ENCODE results near the gene GSC2. TPM values are rescaled to one million over a fixed set of nuclear protein-coding genes. Genes with fewer than 3 reads are reported as not detected.

GSC2 gene
- total and polyA plus RNA-seq, 8 donors, result not detected

- TF ChIP-seq EP300 (IDR thresholded peaks at IDR 0.05), result no peak
- TF ChIP-seq, protein P1, sequence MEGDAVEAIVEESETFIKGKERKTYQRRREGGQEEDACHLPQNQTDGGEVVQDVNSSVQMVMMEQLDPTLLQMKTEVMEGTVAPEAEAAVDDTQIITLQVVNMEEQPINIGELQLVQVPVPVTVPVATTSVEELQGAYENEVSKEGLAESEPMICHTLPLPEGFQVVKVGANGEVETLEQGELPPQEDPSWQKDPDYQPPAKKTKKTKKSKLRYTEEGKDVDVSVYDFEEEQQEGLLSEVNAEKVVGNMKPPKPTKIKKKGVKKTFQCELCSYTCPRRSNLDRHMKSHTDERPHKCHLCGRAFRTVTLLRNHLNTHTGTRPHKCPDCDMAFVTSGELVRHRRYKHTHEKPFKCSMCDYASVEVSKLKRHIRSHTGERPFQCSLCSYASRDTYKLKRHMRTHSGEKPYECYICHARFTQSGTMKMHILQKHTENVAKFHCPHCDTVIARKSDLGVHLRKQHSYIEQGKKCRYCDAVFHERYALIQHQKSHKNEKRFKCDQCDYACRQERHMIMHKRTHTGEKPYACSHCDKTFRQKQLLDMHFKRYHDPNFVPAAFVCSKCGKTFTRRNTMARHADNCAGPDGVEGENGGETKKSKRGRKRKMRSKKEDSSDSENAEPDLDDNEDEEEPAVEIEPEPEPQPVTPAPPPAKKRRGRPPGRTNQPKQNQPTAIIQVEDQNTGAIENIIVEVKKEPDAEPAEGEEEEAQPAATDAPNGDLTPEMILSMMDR (IDR thresholded peaks at IDR 0.05), result no peak
- TF ChIP-seq POLR2AphosphoS5 (IDR thresholded peaks at IDR 0.05), result no peak
- TF ChIP-seq POLR2A (IDR thresholded peaks at IDR 0.05), result no peak
- H3K9me3 ChIP-seq, result no peaks in the 10 kb centered on the region
- no peak overlapping the region for H3K27ac ChIP-seq
- peaks cover 0 to 20% (median 14%) of the 10 kb centered on the region in 4 donors for H3K36me3 ChIP-seq
- WGBS, 5 donors, result 72 to 90% (median 83%) methylated on average over 3 of the region's 3 CpGs
- no peaks in the 10 kb centered on the region for H3K27me3 ChIP-seq
- H3K4me1 ChIP-seq, result peaks cover 0 to 23% (median 5%) of the 10 kb centered on the region in 4 donors
- intact Hi-C loops (cut with DNase I; ENCODE audit: low total_unique reads), result no loop called here
- no peak overlapping the region for H3K4me3 ChIP-seq
- no peak for DNase-seq
Observed at GRCh38 chr22:19097518-19097917, 52.6 kb downstream of the GSC2 start.

Other genes starting within 250 kb of the GSC2 start
- 1 to 10 TPM in 2 of 5 donors, under 1 TPM in 2, not detected in 1; 0.58 to 4.2 (median 1.7) TPM for gene DGCR6, start 244.0 kb downstream of the GSC2 start, total RNA-seq
- gene DGCR6, start 244.0 kb downstream of the GSC2 start, polyA plus RNA-seq, result 1 to 10 TPM in 2 of 3 donors, under 1 TPM in 1; 0.19 to 4.1 (median 1.8) TPM
- 100 to 1,000 TPM in 1 of 5 donors, 1 to 10 TPM in 1, under 1 TPM in 2, not detected in 1; 0.58 to 240 (median 2.8) TPM for gene PRODH, start 214.0 kb downstream of the GSC2 start, total RNA-seq
- gene PRODH, start 214.0 kb downstream of the GSC2 start, polyA plus RNA-seq, result 1 to 10 TPM in 1 of 3 donors, under 1 TPM in 1, not detected in 1; 0.19 to 3.5 TPM
- 10 to 100 TPM; 11.1 to 75.3 (median 50.9) TPM for gene DGCR2, start 27.9 kb downstream of the GSC2 start, total RNA-seq
- 10 to 100 TPM in 2 of 3 donors, 1 to 10 TPM in 1; 5.0 to 22.2 (median 15.2) TPM for gene DGCR2, start 27.9 kb downstream of the GSC2 start, polyA plus RNA-seq
- not detected for gene TSSK2, start 19.0 kb downstream of the GSC2 start, total RNA-seq
- under 1 TPM in 1 of 3 donors, not detected in 2; 0.08 TPM for gene TSSK2, start 19.0 kb downstream of the GSC2 start, polyA plus RNA-seq
- 1 to 10 TPM in 4 of 5 donors, not detected in 1; 1.4 to 9.4 (median 7.9) TPM for gene ESS2, start 5.6 kb downstream of the GSC2 start, total RNA-seq
- gene ESS2, start 5.6 kb downstream of the GSC2 start, polyA plus RNA-seq, result 10 to 100 TPM; 13.3 to 18.5 (median 16.4) TPM
- 100 to 1,000 TPM in 2 of 5 donors, 10 to 100 TPM in 2, 1 to 10 TPM in 1; 1.2 to 165 (median 41.3) TPM for gene SLC25A1, start 28.4 kb upstream of the GSC2 start, total RNA-seq
- gene SLC25A1, start 28.4 kb upstream of the GSC2 start, polyA plus RNA-seq, result 10 to 100 TPM; 31.8 to 69.1 (median 67.2) TPM
- gene CLTCL1, start 141.4 kb upstream of the GSC2 start, total RNA-seq, result 10 to 100 TPM in 1 of 5 donors, 1 to 10 TPM in 4; 4.1 to 10.1 (median 5.5) TPM
- 1 to 10 TPM; 3.0 to 3.8 (median 3.5) TPM for gene CLTCL1, start 141.4 kb upstream of the GSC2 start, polyA plus RNA-seq